HFF-Myc (cell line): ENCODE results near the gene CAMTA1.

Experiments
- DNase-seq: peaks from one replicate; pipeline ENCODE4 v3.0.0-alpha.2; 2011; ENCODE audit warnings: low read depth; ENCODE audit errors: extremely low read depth
- H3K4me3 ChIP-seq: replicated peaks from 2 replicates; pipeline ENCODE4 v1.5.1; 2011; ENCODE audit warnings: low read depth, mild to moderate bottlenecking, control low read depth, low read length
- TF ChIP-seq, protein P1 (sequence below): IDR thresholded peaks from 2 replicates; pipeline ENCODE4 v1.5.1; 2012; ENCODE audit warnings: mild to moderate bottlenecking, low read depth, low read length, control low read depth; ENCODE audit errors: missing control alignments

The CAMTA1 gene

DNA sequence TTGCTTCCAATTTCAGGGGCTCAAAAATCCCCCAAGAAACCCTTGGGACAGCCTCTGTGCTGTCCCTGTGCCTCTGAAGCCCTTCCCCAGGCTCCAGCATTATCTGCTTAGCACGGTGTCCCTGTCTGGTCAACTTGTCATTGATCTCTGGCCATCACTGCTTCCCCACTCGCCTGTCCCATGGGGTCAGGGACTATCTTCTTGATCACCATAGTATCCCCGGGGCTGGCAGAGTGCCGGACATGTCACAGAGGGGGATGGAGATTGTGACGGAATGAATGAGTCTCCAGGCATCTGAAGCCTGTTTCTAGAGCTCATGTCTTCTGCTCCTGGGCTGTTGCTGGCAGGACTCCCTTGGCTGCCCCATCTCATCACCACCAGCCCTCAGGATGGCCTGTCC lies 886.4 kb downstream of the CAMTA1 start:
- TF ChIP-seq, protein P1, sequence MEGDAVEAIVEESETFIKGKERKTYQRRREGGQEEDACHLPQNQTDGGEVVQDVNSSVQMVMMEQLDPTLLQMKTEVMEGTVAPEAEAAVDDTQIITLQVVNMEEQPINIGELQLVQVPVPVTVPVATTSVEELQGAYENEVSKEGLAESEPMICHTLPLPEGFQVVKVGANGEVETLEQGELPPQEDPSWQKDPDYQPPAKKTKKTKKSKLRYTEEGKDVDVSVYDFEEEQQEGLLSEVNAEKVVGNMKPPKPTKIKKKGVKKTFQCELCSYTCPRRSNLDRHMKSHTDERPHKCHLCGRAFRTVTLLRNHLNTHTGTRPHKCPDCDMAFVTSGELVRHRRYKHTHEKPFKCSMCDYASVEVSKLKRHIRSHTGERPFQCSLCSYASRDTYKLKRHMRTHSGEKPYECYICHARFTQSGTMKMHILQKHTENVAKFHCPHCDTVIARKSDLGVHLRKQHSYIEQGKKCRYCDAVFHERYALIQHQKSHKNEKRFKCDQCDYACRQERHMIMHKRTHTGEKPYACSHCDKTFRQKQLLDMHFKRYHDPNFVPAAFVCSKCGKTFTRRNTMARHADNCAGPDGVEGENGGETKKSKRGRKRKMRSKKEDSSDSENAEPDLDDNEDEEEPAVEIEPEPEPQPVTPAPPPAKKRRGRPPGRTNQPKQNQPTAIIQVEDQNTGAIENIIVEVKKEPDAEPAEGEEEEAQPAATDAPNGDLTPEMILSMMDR, result no peak
- no peak for DNase-seq
- no peak overlapping the region for H3K4me3 ChIP-seq

DNA sequence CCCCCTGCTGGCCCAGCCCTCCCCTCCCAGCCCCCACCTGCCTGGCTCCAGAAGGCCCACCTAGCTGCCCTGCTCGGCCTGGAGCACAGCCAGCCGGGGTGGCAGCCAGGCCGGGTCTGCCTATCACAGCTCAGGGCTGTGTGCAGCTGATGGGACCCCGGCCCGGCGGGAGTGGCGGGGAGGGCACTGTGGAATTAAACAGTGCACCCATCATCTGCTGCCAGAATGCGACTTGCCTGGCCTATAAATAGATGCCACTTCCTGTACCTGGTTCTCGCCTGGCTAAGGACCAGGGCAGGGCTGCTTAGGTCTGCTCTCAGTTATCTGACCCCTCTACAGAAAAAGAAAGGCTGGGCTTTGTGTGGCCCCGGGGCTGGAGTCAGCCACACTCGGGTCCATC lies 887.6 kb downstream of the CAMTA1 start:
- TF ChIP-seq, protein P1, result no peak
- no peak for DNase-seq
- no peak overlapping the region for H3K4me3 ChIP-seq

DNA sequence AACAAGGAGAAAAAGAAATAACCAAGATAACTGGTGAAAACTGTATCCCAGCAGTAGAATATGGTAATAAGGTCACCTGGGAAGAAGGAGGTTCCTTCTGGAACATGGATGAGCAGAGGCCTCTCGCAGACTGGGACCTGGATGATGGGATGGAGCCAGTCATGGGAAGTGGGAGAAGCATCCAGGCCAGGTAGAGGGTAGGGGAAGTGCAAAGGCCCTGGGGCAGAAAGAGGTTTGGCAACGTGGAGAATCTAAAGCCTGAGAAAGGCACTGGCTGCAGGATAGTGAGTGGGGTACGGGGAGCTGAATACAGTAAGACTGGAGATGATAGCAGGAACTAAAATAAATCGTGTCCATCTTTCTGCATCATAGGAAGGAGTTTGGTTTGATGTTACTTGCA lies 889.7 kb downstream of the CAMTA1 start:
- no peak overlapping the region for H3K4me3 ChIP-seq
- TF ChIP-seq, protein P1, result no peak
- DNase-seq, result no peak

DNA sequence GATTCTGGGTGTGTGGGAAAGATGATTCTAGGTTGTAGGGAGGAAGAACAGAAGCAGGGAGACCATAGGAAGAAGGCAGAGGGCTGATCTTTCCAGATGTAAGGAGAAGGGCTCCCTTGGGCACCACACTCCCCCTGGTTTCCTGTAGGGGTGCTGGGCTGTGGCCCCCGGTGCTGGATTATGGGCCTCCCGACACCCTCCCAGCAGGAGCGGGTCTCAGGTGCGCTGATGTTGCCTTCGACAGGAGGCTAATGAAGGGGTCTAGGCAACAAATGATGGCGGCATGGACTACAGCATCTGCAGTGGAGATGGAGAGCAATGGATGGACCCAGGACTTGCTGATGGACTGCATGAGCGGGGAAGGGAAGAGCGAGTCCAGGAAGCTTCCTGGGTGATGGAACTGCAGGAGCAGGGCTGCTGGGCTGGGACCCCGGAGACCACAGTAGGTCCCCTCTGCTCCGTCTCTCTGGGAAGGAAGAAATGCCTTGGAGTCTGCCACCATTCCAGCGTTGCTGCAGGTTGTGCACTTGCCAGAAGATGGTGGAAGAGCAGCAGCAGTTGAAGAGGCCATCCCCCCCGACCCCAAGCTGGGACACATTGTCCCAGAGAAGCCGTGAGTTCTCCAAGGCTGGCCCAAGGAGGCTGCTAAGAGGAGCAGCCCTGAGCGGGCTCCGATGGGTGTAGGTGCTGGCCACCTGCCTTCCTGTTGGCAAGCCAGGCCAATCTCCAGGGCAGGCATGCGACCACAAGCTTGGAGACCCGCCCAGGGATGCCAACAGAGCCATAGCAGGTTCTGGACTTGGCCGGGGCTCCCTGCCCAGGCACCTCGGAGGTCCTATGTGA lies 890.4 kb downstream of the CAMTA1 start:
- TF ChIP-seq, protein P1, result no peak
- no peak for DNase-seq
- no peak overlapping the region for H3K4me3 ChIP-seq

DNA sequence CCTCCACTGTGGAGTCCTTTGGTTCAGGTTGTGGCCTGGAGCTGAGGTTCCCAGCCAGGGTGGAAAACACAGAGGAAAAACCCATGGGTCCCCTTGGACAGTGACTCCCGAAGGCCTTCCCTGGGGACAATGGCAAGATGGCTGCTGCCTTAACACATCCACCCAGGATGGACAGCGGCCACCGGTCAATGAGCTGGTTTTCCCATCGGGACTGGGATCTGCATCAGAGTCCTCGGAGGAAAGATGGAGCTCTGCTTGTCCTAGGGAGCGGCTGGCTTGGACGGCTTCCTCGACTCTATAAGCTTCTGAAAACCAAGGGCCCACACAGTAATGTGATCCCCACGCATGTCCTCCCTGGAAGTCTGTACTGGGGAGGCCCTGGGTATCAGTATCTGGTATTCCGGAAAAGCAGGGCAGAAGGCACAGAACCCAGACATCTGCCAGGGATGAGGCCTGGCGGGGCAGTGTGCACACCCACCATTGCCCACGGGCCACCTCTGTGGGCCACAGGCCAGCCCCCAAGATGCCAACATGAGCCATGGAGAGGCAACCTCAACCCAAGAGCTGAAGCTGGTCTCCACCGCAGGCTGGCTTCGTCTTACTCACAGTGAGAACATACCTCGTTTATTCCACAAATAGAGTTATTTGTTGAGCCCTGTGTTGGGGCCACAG lies 891.2 kb downstream of the CAMTA1 start:
- DNase-seq, result no peak
- TF ChIP-seq, protein P1, result no peak
- no peak overlapping the region for H3K4me3 ChIP-seq

DNA sequence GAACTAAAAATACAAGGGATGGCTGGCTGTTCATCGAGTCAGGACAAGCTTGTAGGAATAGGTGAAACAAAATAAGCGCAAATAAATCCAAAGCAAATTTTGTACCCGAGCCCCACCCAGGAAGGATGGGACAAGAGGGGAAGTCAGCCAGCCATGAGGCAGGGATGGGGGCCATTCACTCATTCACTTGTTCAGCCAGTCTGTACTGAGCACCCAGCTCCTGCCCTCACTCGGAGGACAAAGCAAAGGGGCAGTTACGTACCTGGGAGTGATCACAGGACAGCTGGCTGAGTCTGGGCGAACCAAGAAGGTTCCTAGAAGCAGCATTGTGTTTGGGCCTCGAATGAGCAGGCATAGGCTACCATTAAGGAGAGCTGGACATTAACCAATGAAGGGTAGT lies 891.9 kb downstream of the CAMTA1 start:
- TF ChIP-seq, protein P1, result no peak
- H3K4me3 ChIP-seq, result no peak overlapping the region
- no peak for DNase-seq
